ENCODE data around the gene SULT1C2. TPM values are rescaled to one million over a fixed set of nuclear protein-coding genes. Genes with fewer than 3 reads are reported as not detected.

The SULT1C2 gene
- total RNA-seq = not detected

GRCh38 chr2:108288534-108289106 is at the start of gene SULT1C2:
TSS of gene SULT1C2 (plus strand) at chr2:108288895. CDS start at chr2:108293668, 4,773 bp downstream.
- H3K27ac Mint-ChIP-seq = no peak within 1 kb of the TSS
- H3K4me1 Mint-ChIP-seq = no peaks in the 10 kb centered on the region
- POLR2A ChIA-PET = interaction anchor here (0.5 kb wide), 1 partner anchor 18 kb away, joined by 3 read pairs; no protein-coding TSS in a partner anchor
- H3K4me3 Mint-ChIP-seq = no peak within 1 kb of the TSS
- H3K9me3 Mint-ChIP-seq (ENCODE audit: low read depth) = peaks cover 2% of the 10 kb centered on the region
- H3K36me3 Mint-ChIP-seq (ENCODE audit: low read depth) = no peaks in the 10 kb centered on the region
- H3K27me3 Mint-ChIP-seq = peaks cover 11% of the 10 kb centered on the region
- intact Hi-C loops (cut with DNase I, micrococcal nuclease) = no loop called here
- no peak for ATAC-seq
- DNase-seq = no peak
- CTCF ChIA-PET = no interaction called here

GRCh38 chr2:108239786-108240185 is 48.9 kb upstream of the SULT1C2 start, which contains the start of gene SULT1C3:
TSS of gene SULT1C3 (plus strand) at chr2:108239968. CDS start at chr2:108247195, 7,227 bp downstream.
- Mint-ChIP-seq H3K9me3 (ENCODE audit: low read depth) (peaks cover 5% of the 10 kb centered on the region), H3K27me3 (no peaks in the 10 kb centered on the region), H3K4me1 (no peaks in the 10 kb centered on the region), H3K4me3 (no peak within 1 kb of the TSS), H3K27ac (no peak within 1 kb of the TSS), H3K36me3 (ENCODE audit: low read depth) (no peaks in the 10 kb centered on the region)
- DNase-seq = no peak
- intact Hi-C loops (cut with DNase I, micrococcal nuclease) = no loop called here
- no peak for ATAC-seq
- ChIA-PET CTCF (interaction anchor here (0.8 kb wide), 1 partner anchor 70 kb away, joined by 3 read pairs; no protein-coding TSS in a partner anchor), POLR2A (no interaction called here)

- ATAC-seq (no peak), DNase-seq (no peak)
- H3K27ac Mint-ChIP-seq = no peak overlapping the region
- POLR2A ChIA-PET = no interaction called here
- intact Hi-C loops (cut with DNase I, micrococcal nuclease) = no loop called here
- no peaks in the 10 kb centered on the region for H3K4me1 Mint-ChIP-seq
- H3K9me3 Mint-ChIP-seq (ENCODE audit: low read depth) = peaks cover 4% of the 10 kb centered on the region
- H3K4me3 Mint-ChIP-seq = no peak overlapping the region
- H3K27me3 Mint-ChIP-seq = no peaks in the 10 kb centered on the region
- CTCF ChIA-PET = no interaction called here
- H3K36me3 Mint-ChIP-seq (ENCODE audit: low read depth) = no peaks in the 10 kb centered on the region
Measured at GRCh38 chr2:108240966-108241365, 47.7 kb upstream of the SULT1C2 start.

GRCh38 chr2:108243566-108243965 is 45.1 kb upstream of the SULT1C2 start:
- no peak overlapping the region for H3K4me3 Mint-ChIP-seq
- ATAC-seq = no peak
- H3K27me3 Mint-ChIP-seq = peaks cover 5% of the 10 kb centered on the region
- POLR2A ChIA-PET = no interaction called here
- no peak overlapping the region for H3K27ac Mint-ChIP-seq
- H3K4me1 Mint-ChIP-seq = no peaks in the 10 kb centered on the region
- no peaks in the 10 kb centered on the region for H3K9me3 Mint-ChIP-seq (ENCODE audit: low read depth)
- intact Hi-C loops (cut with DNase I, micrococcal nuclease) = no loop called here
- CTCF ChIA-PET = no interaction called here
- no peak for DNase-seq
- no peaks in the 10 kb centered on the region for H3K36me3 Mint-ChIP-seq (ENCODE audit: low read depth)

GRCh38 chr2:108244667-108245414 is 43.9 kb upstream of the SULT1C2 start:
- intact Hi-C loops (cut with DNase I, micrococcal nuclease) = no loop called here
- DNase-seq (no peak), ATAC-seq (no peak)
- Mint-ChIP-seq H3K4me1 (no peaks in the 10 kb centered on the region), H3K4me3 (no peak overlapping the region), H3K36me3 (ENCODE audit: low read depth) (no peaks in the 10 kb centered on the region), H3K27me3 (peaks cover 5% of the 10 kb centered on the region), H3K9me3 (ENCODE audit: low read depth) (no peaks in the 10 kb centered on the region), H3K27ac (no peak overlapping the region)
- CTCF ChIA-PET = no interaction called here
- POLR2A ChIA-PET = no interaction called here

GRCh38 chr2:108253106-108253505 is 35.6 kb upstream of the SULT1C2 start:
- ATAC-seq (no peak), DNase-seq (no peak)
- ChIA-PET CTCF (no interaction called here), POLR2A (interaction anchor here (0.6 kb wide), 2 partner anchors 123 to 341 kb away, joined by 3 read pairs; no protein-coding TSS in a partner anchor)
- no peaks in the 10 kb centered on the region for H3K36me3 Mint-ChIP-seq (ENCODE audit: low read depth)
- intact Hi-C loops (cut with DNase I, micrococcal nuclease) = no loop called here
- no peaks in the 10 kb centered on the region for H3K4me1 Mint-ChIP-seq
- H3K4me3 Mint-ChIP-seq = no peak overlapping the region
- no peaks in the 10 kb centered on the region for H3K9me3 Mint-ChIP-seq (ENCODE audit: low read depth)
- no peak overlapping the region for H3K27ac Mint-ChIP-seq
- H3K27me3 Mint-ChIP-seq = peaks cover 14% of the 10 kb centered on the region

- H3K27ac Mint-ChIP-seq = no peak overlapping the region
- ATAC-seq = no peak
- intact Hi-C loops (cut with DNase I, micrococcal nuclease) = no loop called here
- no peak overlapping the region for H3K4me3 Mint-ChIP-seq
- H3K9me3 Mint-ChIP-seq (ENCODE audit: low read depth) = no peaks in the 10 kb centered on the region
- no peaks in the 10 kb centered on the region for H3K4me1 Mint-ChIP-seq
- ChIA-PET CTCF (interaction anchor here (0.5 kb wide), 1 partner anchor 16 kb away, joined by 5 read pairs; no protein-coding TSS in a partner anchor), POLR2A (no interaction called here)
- H3K36me3 Mint-ChIP-seq (ENCODE audit: low read depth) = no peaks in the 10 kb centered on the region
- H3K27me3 Mint-ChIP-seq = peaks cover 7% of the 10 kb centered on the region
- DNase-seq = no peak
Measured at GRCh38 chr2:108257757-108258331, 30.9 kb upstream of the SULT1C2 start.

- H3K27me3 Mint-ChIP-seq = no peaks in the 10 kb centered on the region
- CTCF ChIA-PET = no interaction called here
- intact Hi-C loops (cut with DNase I, micrococcal nuclease) = no loop called here
- DNase-seq = no peak
- POLR2A ChIA-PET = no interaction called here
- H3K4me3 Mint-ChIP-seq = no peak overlapping the region
- no peak overlapping the region for H3K27ac Mint-ChIP-seq
- no peaks in the 10 kb centered on the region for H3K9me3 Mint-ChIP-seq (ENCODE audit: low read depth)
- H3K36me3 Mint-ChIP-seq (ENCODE audit: low read depth) = no peaks in the 10 kb centered on the region
- H3K4me1 Mint-ChIP-seq = no peaks in the 10 kb centered on the region
- ATAC-seq = no peak
Measured at GRCh38 chr2:108260773-108261172, 27.9 kb upstream of the SULT1C2 start.

GRCh38 chr2:108262036-108262435 is 26.7 kb upstream of the SULT1C2 start:
- ATAC-seq (no peak), DNase-seq (no peak)
- Mint-ChIP-seq H3K27ac (no peak overlapping the region), H3K27me3 (peaks cover 3% of the 10 kb centered on the region), H3K9me3 (ENCODE audit: low read depth) (no peaks in the 10 kb centered on the region), H3K4me3 (no peak overlapping the region), H3K4me1 (no peaks in the 10 kb centered on the region), H3K36me3 (ENCODE audit: low read depth) (no peaks in the 10 kb centered on the region)
- ChIA-PET CTCF (no interaction called here), POLR2A (no interaction called here)
- intact Hi-C loops (cut with DNase I, micrococcal nuclease) = no loop called here

GRCh38 chr2:108263401-108263800 is 25.3 kb upstream of the SULT1C2 start:
- no peaks in the 10 kb centered on the region for H3K9me3 Mint-ChIP-seq (ENCODE audit: low read depth)
- POLR2A ChIA-PET = no interaction called here
- no peaks in the 10 kb centered on the region for H3K36me3 Mint-ChIP-seq (ENCODE audit: low read depth)
- peaks cover 6% of the 10 kb centered on the region for H3K27me3 Mint-ChIP-seq
- no peak overlapping the region for H3K4me3 Mint-ChIP-seq
- no peaks in the 10 kb centered on the region for H3K4me1 Mint-ChIP-seq
- intact Hi-C loops (cut with DNase I, micrococcal nuclease) = no loop called here
- DNase-seq = no peak
- CTCF ChIA-PET = no interaction called here
- ATAC-seq = no peak
- no peak overlapping the region for H3K27ac Mint-ChIP-seq

GRCh38 chr2:108266218-108266617 is 22.5 kb upstream of the SULT1C2 start:
- no peak overlapping the region for H3K4me3 Mint-ChIP-seq
- H3K9me3 Mint-ChIP-seq (ENCODE audit: low read depth) = no peaks in the 10 kb centered on the region
- no peak overlapping the region for H3K27ac Mint-ChIP-seq
- H3K27me3 Mint-ChIP-seq = peaks cover 9% of the 10 kb centered on the region
- no peaks in the 10 kb centered on the region for H3K36me3 Mint-ChIP-seq (ENCODE audit: low read depth)
- intact Hi-C loops (cut with DNase I, micrococcal nuclease) = no loop called here
- ChIA-PET POLR2A (no interaction called here), CTCF (interaction anchor here (0.6 kb wide), 1 partner anchor 10 kb away, joined by 3 read pairs; no protein-coding TSS in a partner anchor)
- ATAC-seq (no peak), DNase-seq (no peak)
- H3K4me1 Mint-ChIP-seq = no peaks in the 10 kb centered on the region

- CTCF ChIA-PET = no interaction called here
- Mint-ChIP-seq H3K36me3 (ENCODE audit: low read depth) (no peaks in the 10 kb centered on the region), H3K4me3 (no peak overlapping the region), H3K27ac (no peak overlapping the region), H3K27me3 (peaks cover 10% of the 10 kb centered on the region), H3K9me3 (ENCODE audit: low read depth) (no peaks in the 10 kb centered on the region), H3K4me1 (no peaks in the 10 kb centered on the region)
- intact Hi-C loops (cut with DNase I, micrococcal nuclease) = no loop called here
- ATAC-seq (no peak), DNase-seq (no peak)
- POLR2A ChIA-PET = no interaction called here
Measured at GRCh38 chr2:108267101-108267500, 21.6 kb upstream of the SULT1C2 start.
